Effector CD4-positive, alpha-beta T cell (primary cell): ENCODE results near the gene BRAT1.
A peak's percentile ranks its signal among the peaks of the same experiment; 100 is the strongest.

Experiments used
- DNase-seq: peaks from one replicate; pipeline ENCODE4 v3.0.0-alpha.2; 2020

BRAT1 gene

GRCh38 chr7:2522780-2523433, 32.4 kb downstream of the BRAT1 start:
- DNase-seq = no peak

DNA sequence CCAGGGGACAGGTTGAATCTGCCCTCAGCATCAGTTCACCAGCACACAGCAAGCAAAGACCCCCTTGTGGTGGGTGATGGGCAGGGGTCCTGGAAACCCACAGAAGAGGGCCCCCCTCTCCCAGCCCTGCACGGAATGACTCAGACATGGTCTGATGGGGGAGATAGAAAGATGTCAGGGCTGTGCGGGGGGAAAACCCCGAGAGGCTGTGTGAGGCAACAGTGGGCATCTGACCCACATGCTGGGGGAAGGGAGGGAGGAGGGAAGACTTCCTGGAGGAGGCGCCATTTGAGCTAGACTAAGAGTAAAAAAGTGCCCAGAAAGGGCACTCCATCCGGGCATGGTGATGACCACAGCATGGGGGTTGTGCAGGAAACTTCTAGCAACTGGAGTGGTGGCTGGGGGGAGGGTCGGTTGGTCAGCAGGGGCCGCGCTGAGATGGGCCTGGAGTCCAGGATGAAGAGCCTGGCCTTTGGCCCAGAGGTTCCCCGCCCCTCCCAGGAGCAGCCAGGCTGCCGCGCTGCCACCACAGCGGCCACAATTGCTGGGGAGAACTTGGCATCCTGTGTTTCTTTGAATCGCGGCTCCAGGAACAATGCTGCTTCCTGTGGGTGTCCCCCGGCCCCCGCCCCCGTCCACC, 33.3 kb downstream of the BRAT1 start:
- peak; percentile 72 for DNase-seq

DNA sequence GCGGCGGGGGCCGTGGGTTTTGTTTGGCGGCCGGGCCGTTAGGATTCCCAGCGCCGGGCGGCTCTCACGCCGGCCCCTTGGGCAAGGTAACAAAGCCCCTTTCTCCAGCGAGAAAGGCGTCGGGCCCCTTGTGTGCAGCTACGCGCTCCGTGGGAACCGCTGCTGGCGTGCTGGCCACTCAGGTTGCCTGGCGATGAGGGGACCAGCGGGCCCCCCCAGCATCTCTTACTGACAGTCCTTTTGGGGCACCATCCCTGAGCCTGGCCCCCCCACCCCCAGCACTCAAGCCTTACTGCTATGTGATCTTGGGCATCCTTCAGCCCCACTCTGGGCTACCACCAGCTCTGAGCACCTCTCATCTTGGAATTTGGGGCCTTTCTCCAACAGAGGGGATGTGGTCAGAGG, 34.0 kb downstream of the BRAT1 start:
- DNase-seq = no peak

GRCh38 chr7:2520761-2521290, 34.5 kb downstream of the BRAT1 start:
- DNase-seq = no peak

GRCh38 chr7:2520131-2520760, 35.1 kb downstream of the BRAT1 start:
- DNase-seq = no peak

GRCh38 chr7:2519119-2519930, 36.0 kb downstream of the BRAT1 start, which contains the start of gene LFNG:
Gene LFNG (plus strand): TSS chr7:2519774. CDS start chr7:2519862, 88 bp downstream.
- DNase-seq = peak; percentile 75

GRCh38 chr7:2518737-2519118, 36.6 kb downstream of the BRAT1 start:
- no peak for DNase-seq

GRCh38 chr7:2517678-2518507, 37.4 kb downstream of the BRAT1 start:
- DNase-seq = no peak

GRCh38 chr7:2517026-2517425, 38.3 kb downstream of the BRAT1 start:
- no peak for DNase-seq

- DNase-seq = no peak
Measured at GRCh38 chr7:2516194-2516555, 39.1 kb downstream of the BRAT1 start.

DNA sequence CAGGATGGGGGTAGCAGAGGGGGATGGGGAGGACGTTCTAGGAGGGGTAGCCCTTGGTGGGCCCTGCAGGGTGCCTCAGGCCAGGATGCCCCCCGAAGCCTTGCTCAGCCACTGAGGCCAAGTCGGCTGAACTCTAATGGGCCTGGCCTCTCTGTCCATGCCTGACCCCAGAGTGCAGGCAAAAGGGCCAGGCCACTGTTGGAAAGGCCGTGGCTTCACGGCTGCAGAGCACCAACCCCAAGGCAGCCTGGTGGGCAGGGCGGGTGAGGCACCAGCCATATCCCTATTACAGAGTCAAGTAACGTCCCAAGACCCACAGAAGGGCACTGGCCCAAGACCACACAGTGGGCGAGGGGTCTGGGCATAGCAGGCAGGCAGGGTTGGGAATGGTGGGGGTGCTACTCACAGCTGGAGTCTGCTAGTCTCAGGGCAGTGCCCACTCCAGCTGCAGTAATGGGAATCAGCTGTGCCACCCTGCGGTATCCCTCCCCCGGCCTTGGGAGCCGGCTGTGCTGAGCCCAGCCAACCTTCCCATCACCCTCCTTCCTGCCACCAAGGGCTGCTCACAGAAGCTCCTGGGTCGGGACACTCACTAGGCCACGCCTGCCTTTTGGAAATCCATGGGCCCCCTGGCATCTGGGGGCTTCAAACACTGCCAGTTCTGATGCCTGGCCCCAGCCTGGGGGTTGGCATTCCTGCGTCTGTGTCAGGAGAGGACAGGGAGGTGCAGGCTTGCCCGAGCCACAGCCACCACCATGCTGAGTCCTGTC, 39.7 kb downstream of the BRAT1 start:
- no peak for DNase-seq

GRCh38 chr7:2514473-2515423, 40.6 kb downstream of the BRAT1 start:
- DNase-seq = no peak

GRCh38 chr7:2513702-2514101, 41.6 kb downstream of the BRAT1 start:
- DNase-seq = no peak

GRCh38 chr7:2512713-2513112, 42.6 kb downstream of the BRAT1 start:
- DNase-seq = no peak

DNA sequence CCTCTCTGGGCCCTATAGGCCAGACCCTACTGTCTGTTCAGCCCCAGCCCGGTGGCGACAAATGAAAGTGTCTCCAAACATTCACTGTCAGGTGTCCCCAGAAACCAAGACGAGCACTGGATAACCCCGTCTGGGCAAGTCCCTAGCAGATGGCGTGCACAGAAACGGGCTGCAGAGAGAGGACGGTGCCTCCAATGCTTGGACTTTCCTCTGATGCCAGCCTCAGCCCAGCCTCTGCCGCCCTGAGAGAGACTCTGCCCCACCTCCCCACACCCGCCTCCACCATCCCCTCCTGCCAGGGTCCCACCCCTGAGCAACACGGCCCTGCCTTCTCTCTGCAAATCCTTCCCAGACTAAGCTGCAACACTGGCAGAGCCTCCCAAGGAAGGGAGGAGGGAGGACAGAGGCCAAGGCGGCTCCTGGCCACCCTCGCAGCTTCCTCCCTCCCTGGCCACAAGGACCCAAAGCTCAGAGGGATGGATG, 43.1 kb downstream of the BRAT1 start:
- DNase-seq = no peak

- no peak for DNase-seq
Measured at GRCh38 chr7:2511769-2512168, 43.6 kb downstream of the BRAT1 start.

DNA sequence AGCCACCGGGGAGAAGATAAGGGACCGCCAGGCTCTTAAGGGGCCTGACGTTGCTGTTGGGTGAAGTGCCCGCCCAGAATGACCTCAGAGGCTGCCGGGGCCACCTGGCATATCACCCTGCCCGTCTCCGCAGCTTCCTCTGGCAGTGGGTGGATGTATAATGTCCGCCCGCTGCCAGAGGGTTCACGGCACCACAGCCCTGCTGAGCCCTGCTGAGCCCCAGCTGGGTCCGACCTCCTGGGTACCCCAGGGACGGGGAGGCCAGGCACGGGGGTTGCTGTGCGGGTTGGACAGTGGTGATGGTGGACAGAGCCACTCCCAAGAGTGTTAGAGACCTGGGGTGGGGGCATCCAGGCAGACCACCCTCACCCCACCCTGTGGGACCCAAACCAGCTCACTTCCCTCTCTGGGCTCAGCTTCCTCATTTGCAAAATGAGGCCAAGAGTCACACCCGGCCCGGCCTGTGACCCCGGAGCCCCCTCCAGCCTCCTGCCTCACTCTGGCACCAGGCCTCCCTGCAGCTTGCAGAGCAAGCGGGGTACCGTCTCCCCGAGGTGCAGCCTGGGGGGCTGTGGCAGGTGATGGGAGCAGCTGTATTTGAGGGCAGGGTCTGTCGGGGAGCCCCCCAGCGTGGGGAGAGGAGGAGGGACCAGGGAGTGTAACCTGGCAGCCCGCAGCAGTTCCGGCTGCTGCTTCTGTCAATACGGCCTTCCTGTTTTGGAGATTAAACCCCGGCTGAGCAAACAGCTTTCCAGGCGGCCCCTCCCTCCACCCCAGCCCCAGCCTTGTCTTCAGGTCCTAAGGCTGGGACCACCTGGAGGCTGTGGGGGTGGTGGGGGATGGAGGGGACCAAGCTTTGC, 44.2 kb downstream of the BRAT1 start:
- peak; percentile 52 for DNase-seq

DNA sequence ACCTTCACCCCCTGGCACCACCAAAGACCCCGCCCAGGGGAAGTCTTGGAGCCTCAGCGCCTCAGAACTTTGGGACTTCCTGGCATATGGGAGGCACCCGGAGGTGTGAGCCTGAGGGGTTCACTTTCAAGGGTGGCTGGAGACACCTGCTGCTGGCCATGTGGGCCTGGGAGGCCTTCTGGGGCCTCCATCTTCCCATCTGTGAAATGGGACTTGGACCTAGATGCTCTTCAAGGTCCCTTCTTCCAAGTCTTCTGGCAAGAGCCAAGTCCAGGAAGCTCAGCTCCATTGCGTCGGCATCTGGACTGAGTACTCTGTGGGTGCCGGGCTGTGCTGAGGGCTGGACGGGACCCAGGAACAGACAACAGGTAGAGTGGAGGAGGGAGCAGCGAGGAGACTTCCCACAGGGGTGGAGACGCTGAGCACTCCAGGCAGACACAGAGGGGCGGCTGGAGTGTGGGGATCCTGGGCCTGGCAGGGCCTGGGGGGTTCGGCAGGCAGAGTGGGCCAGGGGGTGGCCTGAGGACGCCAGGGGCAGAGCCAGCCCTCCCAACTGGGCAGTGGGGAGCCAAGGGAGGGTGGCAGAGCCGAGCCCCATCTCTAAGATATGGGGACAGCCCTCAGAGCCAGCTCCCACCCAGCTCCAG, 45.1 kb downstream of the BRAT1 start:
- DNase-seq = no peak
